Limb (tissue), 2 donors: Measurements from ENCODE around the gene PCP4L1.
"Not testable (repeated sequence)": the region's sequence is repeated elsewhere in the genome, so short reads cannot be mapped to it uniquely, and the experiment has no call there.

ENCODE experiments used
- DNase-seq, 2 donors: peaks; one replicate each; pipeline ENCODE4 v3.0.0-alpha.2; 2016; ENCODE audit errors: extremely low spot score in 2 of 2

Gene PCP4L1

DNA sequence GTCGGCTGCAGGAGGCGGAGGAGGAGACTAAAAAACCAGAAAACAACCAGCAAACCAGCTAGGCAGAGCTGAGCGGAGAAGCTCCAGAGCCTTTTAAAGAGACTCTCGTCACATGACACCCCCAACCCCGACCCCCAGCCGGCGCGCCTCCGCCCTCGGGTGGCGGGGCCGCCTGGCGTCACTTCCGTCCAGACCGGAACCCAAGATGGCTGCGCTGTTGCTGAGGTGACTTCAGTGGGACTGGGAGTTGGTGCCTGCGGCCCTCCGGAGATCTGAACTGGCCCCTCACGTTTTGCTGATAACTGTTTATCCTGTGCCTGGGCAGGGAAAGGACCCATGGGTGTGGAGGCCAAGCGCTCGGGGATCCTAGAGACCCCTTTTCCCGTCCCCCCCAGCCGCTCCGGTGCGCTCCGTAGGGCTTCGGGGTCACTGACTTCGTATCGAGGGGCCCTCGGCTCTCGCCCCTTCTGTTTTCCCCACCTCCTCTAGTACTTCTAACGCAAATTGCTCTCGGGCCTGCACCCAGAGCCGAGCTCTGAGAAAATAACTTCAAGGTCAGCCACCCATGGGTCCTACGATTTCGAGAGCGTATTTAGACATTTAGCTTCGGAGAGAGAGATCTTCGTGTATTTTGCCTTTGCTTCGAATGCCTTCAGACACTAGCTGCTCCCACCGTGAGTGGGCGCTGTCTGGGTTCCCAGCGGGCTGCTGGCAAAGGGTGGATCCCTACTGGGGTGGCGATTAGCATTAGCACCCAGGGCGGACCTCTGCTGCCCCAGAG lies 55.8 kb downstream of the PCP4L1 start, which contains the start of gene SDHC:
Gene SDHC (plus strand): TSS at position 181 of the 781 bp plus-strand sequence. CDS start 25 bp downstream, at position 206.
- peak; percentile 94 to 95 for DNase-seq

- DNase-seq = not testable (repeated sequence)
Measured at GRCh38 chr1:161315841-161316674, 57.5 kb downstream of the PCP4L1 start.

- no peak for DNase-seq
Measured at GRCh38 chr1:161324020-161324419, 65.5 kb downstream of the PCP4L1 start.

DNA sequence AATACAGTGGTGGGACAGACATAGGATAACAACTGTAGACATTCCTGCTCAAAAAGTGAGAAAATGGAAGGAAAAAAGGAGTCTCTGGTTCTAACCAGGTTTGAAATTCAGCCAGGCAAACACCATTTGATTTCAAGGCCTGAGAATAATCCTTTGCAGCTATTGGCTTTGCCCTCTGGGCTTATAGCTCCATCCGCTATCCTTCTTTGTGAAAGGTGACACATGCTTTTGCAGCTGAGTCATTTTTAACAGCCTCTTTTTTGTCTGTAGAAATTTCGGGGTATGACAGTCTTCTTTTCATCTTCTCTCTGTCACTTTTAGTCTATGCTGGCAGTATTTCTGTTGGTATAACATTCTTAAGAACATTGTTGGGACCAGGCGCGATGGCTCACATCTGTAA lies 71.8 kb downstream of the PCP4L1 start:
- no peak for DNase-seq

- DNase-seq = no peak
Measured at GRCh38 chr1:161333166-161333565, 74.6 kb downstream of the PCP4L1 start.
